Muscle layer of colon (tissue), 2 donors: ENCODE results near the gene RFC1.

ENCODE experiments used
- H3K27ac ChIP-seq: one replicate; pipeline ENCODE4 v1.7.0; 2013; ENCODE audit warnings: low read depth, mild to moderate bottlenecking, low read length, moderate library complexity
- H3K27me3 ChIP-seq, 2 donors: one replicate each; pipeline ENCODE4 v1.7.0; 2013; ENCODE audit warnings: low read length in 2 of 2, mild to moderate bottlenecking in 2 of 2; ENCODE audit not compliant: insufficient read depth in 2 of 2, control insufficient read depth in 1 of 2
- H3K36me3 ChIP-seq: one replicate; pipeline ENCODE4 v1.7.0; 2013; ENCODE audit warnings: mild to moderate bottlenecking, low read length; ENCODE audit not compliant: insufficient read depth
- H3K4me1 ChIP-seq: one replicate; pipeline ENCODE4 v1.7.0; 2013; ENCODE audit warnings: mild to moderate bottlenecking, low read length; ENCODE audit not compliant: insufficient read depth
- H3K4me3 ChIP-seq, 2 donors: one replicate each; pipeline ENCODE4 v1.7.0; 2013; ENCODE audit warnings: low read length in 2 of 2, low read depth in 1 of 2, mild to moderate bottlenecking in 1 of 2, moderate library complexity in 1 of 2
- H3K9ac ChIP-seq: one replicate; pipeline ENCODE4 v1.7.0; 2013; ENCODE audit warnings: low read length
- H3K9me3 ChIP-seq: one replicate; pipeline ENCODE4 v1.7.0; 2013; ENCODE audit warnings: mild to moderate bottlenecking, low read length
- donor health status: abdominal sarcoma.
- donor health status: Adenocarcinoma of cecum.

RFC1 gene

DNA sequence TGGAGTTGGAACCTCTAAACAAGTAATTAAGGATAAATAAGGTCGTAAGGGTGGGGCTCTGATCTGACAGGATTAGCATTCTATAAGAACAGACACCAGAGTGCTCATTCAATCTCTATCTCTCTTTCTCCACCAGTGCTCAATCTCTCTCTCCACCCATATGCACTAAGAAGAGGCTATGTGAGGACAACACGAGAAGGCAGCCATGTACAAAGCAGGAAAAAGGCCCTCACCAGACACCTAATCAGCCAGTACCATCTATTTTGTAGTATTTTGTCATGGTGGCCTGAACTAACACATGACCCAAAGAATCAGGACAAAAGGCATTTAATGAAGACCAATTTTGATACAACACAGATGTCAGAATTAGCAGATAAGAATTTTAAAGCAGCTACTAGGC lies 16.8 kb downstream of the RFC1 start:
- Histone ChIP-seq H3K9ac (no peak overlapping the region), H3K27ac (no peak overlapping the region), H3K9me3 (no peaks in the 10 kb centered on the region), H3K4me3 (no peak overlapping the region), H3K4me1 (peaks cover 18% of the 10 kb centered on the region), H3K36me3 (peaks cover 18% of the 10 kb centered on the region), H3K27me3 (no peaks in the 10 kb centered on the region)

DNA sequence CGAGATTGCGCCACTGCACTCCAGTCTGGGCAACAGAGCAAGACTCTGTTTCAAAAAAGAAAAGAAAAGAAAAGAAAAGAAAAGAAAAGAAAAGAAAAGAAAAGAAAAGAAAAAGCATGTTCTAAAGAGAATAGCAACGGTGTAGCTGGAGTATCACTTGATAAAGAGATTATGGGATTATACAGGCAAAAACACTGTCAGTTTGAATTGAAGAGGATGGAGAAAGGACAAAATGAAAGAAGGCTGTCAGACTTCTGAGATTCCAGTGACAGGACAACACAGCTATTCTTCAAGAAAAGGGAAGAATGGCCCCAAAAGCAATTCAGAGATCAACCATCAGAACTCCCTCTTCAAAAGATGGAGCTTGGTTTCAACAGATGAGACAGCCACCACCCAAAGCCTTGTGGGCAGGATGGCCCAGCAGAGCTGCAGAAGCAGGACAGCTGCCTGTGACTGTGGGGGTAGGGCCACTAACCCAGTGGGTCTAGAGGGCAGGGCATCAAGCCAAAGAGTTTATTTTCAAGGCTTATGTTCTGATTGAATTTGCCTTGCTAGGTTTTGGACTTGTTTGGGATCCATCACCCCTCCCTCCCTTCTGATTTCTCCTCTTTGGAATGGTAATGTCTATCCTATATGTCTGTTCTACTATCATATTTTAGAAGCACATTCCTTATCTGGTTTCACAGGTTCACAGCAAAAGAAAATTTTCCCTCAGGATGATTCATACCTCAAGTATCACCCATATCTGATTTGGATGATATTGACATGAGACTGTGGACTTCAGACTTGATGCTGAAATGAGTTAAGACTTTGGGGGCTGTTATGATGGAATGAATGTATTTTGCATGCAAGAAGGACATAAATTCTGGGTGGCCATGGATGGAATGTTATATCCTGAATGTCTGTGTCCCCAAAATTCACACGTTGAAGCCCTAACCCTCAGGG lies 17.5 kb downstream of the RFC1 start:
- Histone ChIP-seq H3K4me3 (no peak overlapping the region), H3K27me3 (no peaks in the 10 kb centered on the region), H3K9ac (no peak overlapping the region), H3K4me1 (peaks cover 11% of the 10 kb centered on the region), H3K36me3 (peaks cover 18% of the 10 kb centered on the region), H3K9me3 (no peaks in the 10 kb centered on the region), H3K27ac (no peak overlapping the region)

DNA sequence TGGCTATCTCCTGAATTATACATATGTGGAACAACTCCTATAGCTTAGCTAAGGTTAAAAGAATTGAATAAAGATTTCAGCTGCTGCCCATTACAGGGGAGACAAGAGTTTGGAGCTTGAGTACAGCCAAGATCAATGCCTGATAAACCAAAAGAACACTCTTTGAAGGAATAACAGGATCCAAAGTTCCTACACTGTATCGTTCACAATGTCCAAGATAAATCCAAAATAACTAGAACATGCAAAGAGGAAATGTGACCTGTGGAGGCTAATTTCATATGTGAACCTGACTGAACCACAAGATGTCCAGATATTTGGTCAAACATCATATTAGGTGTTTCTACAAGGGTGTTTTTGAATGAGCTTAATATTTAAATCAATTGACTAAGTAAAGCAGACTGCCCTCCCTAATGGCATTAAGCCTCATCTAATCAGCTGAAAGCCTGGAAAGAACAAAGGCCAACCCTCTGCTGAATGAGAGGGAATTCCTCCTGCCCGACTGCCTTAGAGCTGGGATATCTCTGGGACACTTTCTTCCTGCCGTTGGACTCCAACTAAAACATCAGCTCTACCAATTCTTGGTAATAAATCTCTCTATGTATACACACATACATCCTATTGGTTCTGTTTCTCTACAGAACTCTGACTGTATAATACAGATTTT lies 19.2 kb downstream of the RFC1 start:
- H3K9me3 ChIP-seq = no peaks in the 10 kb centered on the region
- H3K4me3 ChIP-seq = no peak overlapping the region
- H3K9ac ChIP-seq = no peak overlapping the region
- no peak overlapping the region for H3K27ac ChIP-seq
- no peaks in the 10 kb centered on the region for H3K27me3 ChIP-seq
- H3K36me3 ChIP-seq = peaks cover 18% of the 10 kb centered on the region
- H3K4me1 ChIP-seq = peaks cover under 1% of the 10 kb centered on the region

DNA sequence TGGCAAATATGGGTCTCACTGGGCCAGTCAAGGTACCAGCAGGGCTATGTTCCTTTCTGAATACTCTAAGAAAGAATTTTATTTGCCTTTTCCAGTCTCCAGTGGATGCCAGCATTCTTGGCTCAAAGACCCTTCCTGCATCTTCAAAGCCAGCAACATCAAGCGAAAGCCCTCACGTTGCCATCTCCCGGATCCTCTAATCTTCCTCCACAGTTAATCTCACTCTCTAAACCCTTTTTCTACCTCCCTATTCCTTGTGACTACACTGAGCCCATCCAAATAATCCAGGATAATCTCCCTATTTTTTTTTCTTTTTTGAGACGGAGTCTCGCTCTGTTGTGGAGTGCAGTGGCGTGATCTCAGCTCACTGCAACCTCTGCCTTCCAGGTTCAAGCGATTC lies 23.4 kb downstream of the RFC1 start:
- Histone ChIP-seq H3K9ac (no peak overlapping the region), H3K27ac (no peak overlapping the region), H3K4me1 (no peaks in the 10 kb centered on the region), H3K9me3 (no peaks in the 10 kb centered on the region), H3K4me3 (no peak overlapping the region), H3K27me3 (no peaks in the 10 kb centered on the region), H3K36me3 (peaks cover 5% of the 10 kb centered on the region)

DNA sequence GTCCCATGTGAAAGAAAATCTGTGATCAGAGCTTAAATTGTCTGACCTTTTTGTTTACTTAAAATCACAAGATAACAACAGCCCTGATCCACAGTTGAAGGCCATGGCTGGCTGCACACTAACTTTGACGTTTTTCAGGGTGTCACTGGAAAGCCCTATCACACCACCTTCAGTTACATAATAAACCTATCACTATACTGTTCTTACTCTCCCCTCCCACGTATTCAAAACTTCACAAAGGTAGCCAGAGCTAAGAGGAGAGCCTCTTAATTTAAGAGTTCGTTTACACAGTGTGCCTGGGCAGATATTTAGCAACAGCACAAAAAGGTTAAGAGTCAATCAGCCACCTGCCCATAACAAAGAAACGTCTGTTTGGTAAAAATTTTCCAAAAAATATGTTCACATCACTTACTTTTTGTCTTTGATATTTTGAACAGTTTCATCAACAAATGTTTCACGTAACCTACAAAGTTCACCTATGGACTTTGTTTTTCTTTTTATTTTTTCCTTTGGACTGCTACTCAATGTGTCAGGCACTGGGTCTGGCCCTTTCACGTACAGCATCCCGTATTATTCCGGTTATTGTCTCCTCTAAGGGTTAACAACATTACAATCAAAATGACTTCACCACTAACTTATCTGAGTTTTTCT lies 25.0 kb downstream of the RFC1 start:
- Histone ChIP-seq H3K9me3 (no peaks in the 10 kb centered on the region), H3K36me3 (peaks cover 5% of the 10 kb centered on the region), H3K4me3 (no peak overlapping the region), H3K27me3 (no peaks in the 10 kb centered on the region), H3K9ac (no peak overlapping the region), H3K4me1 (no peaks in the 10 kb centered on the region), H3K27ac (no peak overlapping the region)

DNA sequence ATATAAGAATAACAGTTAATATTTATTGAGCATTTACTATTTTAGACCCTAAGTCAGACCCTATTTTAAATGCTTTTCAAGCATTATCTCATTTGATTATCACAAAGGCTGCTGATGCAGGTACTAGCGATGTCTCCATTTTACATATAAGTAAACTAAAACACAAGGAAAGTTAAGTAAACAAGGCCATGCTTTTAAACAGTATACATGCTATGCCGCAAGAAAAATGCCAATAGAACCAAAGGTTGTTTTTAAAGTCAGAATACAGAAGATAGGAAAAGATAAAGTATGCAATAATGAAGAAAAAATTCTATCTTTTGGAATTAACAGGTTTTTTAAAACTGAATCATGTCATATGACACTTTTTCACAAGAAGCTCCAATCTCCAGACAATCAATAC lies 26.2 kb downstream of the RFC1 start:
- H3K4me3 ChIP-seq = no peak overlapping the region
- no peaks in the 10 kb centered on the region for H3K4me1 ChIP-seq
- no peaks in the 10 kb centered on the region for H3K9me3 ChIP-seq
- H3K36me3 ChIP-seq = peaks cover 5% of the 10 kb centered on the region
- H3K27me3 ChIP-seq = no peaks in the 10 kb centered on the region
- H3K9ac ChIP-seq = no peak overlapping the region
- H3K27ac ChIP-seq = no peak overlapping the region

DNA sequence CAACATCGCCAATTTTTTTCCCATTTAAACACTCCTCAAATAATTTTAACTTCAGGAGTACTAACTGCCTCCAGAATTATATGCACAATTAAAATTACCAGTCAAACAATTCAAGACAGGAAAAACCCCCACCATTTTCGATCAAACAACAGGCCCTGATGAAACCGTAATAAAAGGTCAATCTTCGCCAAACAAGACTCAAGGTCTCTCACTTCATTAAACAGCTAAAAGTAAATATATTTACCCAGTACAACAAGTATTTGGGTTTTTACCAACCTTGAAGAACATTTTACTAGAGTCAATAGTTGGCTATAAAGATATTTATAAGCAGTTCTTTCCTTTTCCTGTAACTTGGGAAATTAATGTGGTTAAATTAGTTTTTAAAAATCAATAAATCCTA lies 28.3 kb downstream of the RFC1 start:
- Histone ChIP-seq H3K27me3 (no peaks in the 10 kb centered on the region), H3K4me1 (no peaks in the 10 kb centered on the region)

DNA sequence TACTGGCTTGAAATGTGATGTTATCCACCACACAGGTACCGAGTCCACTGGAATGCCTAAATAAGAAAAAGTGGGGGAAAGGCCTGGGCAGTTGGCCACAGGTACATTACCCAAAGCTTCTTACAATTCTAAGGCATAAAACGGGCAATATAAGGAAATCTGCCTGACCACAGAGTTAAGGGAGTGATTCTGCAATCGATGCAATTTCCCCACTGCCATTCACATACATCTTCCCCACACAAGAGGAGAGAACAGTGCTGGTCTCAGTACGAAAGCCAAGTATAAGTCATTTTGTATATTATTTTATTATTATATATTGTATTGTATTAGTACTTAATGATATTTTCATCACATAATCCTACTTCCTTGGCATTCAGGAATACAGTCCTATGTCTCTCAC lies 30.6 kb downstream of the RFC1 start:
- Histone ChIP-seq H3K27ac (no peak overlapping the region), H3K36me3 (no peaks in the 10 kb centered on the region), H3K4me1 (no peaks in the 10 kb centered on the region), H3K27me3 (no peaks in the 10 kb centered on the region), H3K4me3 (no peak overlapping the region), H3K9me3 (no peaks in the 10 kb centered on the region), H3K9ac (no peak overlapping the region)

More for the DNA sequence above, 28.3 kb downstream of the RFC1 start:
- Histone ChIP-seq H3K9ac (no peak overlapping the region), H3K27ac (no peak overlapping the region), H3K4me3 (no peak overlapping the region), H3K36me3 (peaks cover 5% of the 10 kb centered on the region), H3K9me3 (no peaks in the 10 kb centered on the region)

DNA sequence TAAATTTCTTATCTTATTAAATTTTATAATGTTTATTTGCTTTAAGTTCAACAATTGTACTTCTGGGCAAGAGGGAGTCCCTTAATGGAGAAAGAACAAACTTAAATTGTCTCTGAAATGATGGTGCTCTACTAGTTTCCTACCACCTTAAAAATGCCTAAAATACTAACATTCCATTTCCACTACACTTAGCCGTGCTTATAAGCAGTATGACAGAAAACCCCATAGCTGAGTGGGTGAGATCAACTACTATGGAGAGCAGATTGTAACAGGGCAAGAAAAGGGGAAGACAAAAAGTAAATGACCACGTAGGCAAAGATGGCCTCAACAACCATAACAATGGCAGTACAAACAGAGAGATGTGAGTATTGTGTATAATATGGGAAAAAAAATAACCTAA lies 35.0 kb downstream of the RFC1 start:
- Histone ChIP-seq H3K27ac (no peak overlapping the region), H3K9ac (no peak overlapping the region), H3K27me3 (no peaks in the 10 kb centered on the region), H3K4me1 (no peaks in the 10 kb centered on the region), H3K9me3 (no peaks in the 10 kb centered on the region), H3K4me3 (no peak overlapping the region), H3K36me3 (peaks cover 15% of the 10 kb centered on the region)

DNA sequence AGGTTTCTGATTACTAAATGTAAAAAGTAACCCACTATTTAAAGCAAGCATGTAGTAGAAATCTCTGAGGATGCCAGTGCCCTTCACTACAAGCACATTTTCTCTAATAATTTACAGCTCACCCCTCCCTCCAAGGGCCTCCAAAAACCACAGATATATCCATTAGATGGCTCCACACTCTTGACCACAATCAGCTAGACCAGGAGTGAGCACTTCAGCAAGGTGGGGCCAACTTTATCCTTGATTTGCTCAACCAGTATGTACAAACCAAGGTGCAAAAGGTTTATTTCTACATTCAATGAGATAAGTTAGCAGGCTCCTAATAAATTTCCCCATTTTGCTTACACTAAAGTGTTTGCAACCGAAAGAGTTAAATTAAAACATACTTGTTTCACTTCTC lies 35.8 kb downstream of the RFC1 start:
- Histone ChIP-seq H3K9me3 (no peaks in the 10 kb centered on the region), H3K27ac (no peak overlapping the region), H3K27me3 (no peaks in the 10 kb centered on the region), H3K4me1 (no peaks in the 10 kb centered on the region), H3K4me3 (no peak overlapping the region), H3K36me3 (peaks cover 17% of the 10 kb centered on the region), H3K9ac (no peak overlapping the region)

DNA sequence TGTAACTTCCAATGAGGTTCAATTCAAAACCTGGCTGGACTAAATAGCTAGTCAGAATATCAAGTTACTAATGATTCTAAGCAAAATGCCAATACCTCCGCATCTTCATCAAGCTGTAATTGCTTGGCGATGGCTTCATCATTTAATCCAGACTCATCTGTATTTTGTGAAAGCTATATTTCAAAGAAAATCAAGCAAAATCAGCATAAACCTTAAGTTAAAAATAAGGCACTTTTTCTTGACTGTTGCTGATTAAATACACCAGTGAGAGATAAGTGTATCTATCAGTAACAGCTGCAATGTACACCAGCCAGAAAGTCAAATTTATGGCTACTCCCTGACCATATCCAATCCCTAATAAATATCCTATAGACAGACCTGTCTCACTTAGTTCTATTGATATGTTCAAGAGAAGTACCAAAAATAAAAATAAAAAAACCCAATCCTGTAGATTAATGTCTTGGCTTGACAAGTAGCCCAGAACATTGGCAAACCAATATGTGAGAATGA lies 39.6 kb downstream of the RFC1 start:
- no peak overlapping the region for H3K4me3 ChIP-seq
- peaks cover 22% of the 10 kb centered on the region for H3K36me3 ChIP-seq
- H3K27ac ChIP-seq = no peak overlapping the region
- no peaks in the 10 kb centered on the region for H3K27me3 ChIP-seq
- no peaks in the 10 kb centered on the region for H3K4me1 ChIP-seq
- no peaks in the 10 kb centered on the region for H3K9me3 ChIP-seq
- H3K9ac ChIP-seq = no peak overlapping the region
